GM13977 (cell line): ENCODE results near the gene COL4A2.
"Not testable (repeated sequence)": the region's sequence is repeated elsewhere in the genome, so short reads cannot be mapped to it uniquely, and the experiment has no call there.

Source experiments
- DNase-seq: peaks from one replicate; pipeline ENCODE4 v3.0.0; 2012; ENCODE audit warnings: low spot score
- in situ Hi-C: fragments of 300-500 bp; cut with MboI; formaldehyde crosslinking; loops from one replicate; pipeline ENCODE4 v1.12.0; 2022; ENCODE audit warnings: low sequenced_read_pairs, low pct_unique_long_range_greater_than_20kb, mixed read lengths, inconsistent platforms; ENCODE audit not compliant: unreplicated experiment
- TF ChIP-seq, protein P1 (sequence below): IDR thresholded peaks from 2 replicates; pipeline ENCODE4 v1.5.1; 2012; ENCODE audit warnings: mild to moderate bottlenecking, control low read depth; ENCODE audit not compliant: insufficient read depth; ENCODE audit errors: extremely low read depth, missing control alignments

COL4A2 gene

DNA sequence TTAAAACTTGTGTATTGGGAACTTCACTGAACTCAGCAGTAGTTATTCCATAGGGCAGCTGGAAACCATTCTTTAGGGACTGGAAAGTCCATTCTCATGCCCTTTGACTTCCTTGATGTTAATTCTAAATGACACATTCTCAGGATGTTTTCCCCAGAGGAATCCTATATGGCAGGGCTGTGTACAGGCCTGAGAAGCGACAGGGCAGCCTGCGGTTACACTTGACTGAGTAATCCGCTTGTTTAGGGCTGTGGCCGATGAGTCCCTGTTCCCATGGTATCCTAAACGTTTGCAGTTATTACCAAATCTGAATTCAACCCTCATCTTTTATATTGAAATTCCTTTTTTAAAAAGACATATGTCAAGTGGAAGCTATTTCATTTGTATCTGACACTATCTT lies 83.5 kb downstream of the COL4A2 start:
- in situ Hi-C loops: no loop called here
- TF ChIP-seq, protein P1, sequence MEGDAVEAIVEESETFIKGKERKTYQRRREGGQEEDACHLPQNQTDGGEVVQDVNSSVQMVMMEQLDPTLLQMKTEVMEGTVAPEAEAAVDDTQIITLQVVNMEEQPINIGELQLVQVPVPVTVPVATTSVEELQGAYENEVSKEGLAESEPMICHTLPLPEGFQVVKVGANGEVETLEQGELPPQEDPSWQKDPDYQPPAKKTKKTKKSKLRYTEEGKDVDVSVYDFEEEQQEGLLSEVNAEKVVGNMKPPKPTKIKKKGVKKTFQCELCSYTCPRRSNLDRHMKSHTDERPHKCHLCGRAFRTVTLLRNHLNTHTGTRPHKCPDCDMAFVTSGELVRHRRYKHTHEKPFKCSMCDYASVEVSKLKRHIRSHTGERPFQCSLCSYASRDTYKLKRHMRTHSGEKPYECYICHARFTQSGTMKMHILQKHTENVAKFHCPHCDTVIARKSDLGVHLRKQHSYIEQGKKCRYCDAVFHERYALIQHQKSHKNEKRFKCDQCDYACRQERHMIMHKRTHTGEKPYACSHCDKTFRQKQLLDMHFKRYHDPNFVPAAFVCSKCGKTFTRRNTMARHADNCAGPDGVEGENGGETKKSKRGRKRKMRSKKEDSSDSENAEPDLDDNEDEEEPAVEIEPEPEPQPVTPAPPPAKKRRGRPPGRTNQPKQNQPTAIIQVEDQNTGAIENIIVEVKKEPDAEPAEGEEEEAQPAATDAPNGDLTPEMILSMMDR: no peak
- no peak for DNase-seq

DNA sequence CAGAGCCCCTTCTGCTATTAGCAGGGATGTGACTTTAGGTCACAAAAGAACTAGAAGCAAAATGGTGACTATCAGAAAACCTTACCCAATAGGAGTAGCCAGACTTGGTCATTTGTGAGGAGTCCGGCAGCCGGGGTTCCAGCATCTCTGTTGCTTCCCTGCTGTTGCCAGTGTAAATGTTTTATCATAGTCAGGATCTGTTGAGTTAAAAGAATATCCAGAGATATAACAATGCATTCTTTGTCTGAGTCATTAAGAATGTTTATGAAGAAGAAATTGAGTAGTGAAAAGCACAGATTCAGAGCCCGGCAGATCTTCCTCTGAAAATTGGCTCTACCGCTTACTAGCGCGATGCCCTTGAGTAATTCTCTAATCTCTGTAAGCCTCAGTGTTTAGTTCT lies 84.2 kb downstream of the COL4A2 start:
- TF ChIP-seq, protein P1: no peak
- in situ Hi-C loops: no loop called here
- no peak for DNase-seq

- in situ Hi-C loops: no loop called here
- TF ChIP-seq, protein P1: no peak
- no peak for DNase-seq
These were observed 85.6 kb downstream of the COL4A2 start for GRCh38 chr13:110392510-110393240.

DNA sequence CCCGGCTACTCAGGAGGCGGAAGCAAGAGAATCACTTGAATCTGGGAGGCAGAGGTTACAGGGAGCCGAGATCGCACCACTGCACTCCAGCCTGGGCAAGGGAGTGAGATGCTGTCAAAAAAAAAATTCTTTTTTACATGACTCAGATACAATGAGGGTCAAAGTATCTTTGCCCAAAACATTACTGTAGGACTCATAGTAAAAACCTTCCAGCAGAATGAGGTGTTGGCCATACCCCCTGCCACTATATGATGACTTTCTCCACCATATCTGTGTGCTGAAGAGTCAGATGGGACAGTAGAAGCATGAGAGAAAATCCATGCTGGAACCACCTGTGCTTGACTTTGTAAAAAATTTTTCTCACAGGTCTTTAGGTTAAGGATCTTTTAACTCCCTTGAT lies 86.7 kb downstream of the COL4A2 start:
- TF ChIP-seq, protein P1: no peak
- no peak for DNase-seq
- in situ Hi-C loops: no loop called here

- DNase-seq: no peak
- TF ChIP-seq, protein P1: no peak
- in situ Hi-C loops: no loop called here
These were observed 87.3 kb downstream of the COL4A2 start for GRCh38 chr13:110394371-110394841.

GRCh38 chr13:110395616-110396015 lies 88.5 kb downstream of the COL4A2 start:
- in situ Hi-C loops, DNase-seq: not testable (repeated sequence)

DNA sequence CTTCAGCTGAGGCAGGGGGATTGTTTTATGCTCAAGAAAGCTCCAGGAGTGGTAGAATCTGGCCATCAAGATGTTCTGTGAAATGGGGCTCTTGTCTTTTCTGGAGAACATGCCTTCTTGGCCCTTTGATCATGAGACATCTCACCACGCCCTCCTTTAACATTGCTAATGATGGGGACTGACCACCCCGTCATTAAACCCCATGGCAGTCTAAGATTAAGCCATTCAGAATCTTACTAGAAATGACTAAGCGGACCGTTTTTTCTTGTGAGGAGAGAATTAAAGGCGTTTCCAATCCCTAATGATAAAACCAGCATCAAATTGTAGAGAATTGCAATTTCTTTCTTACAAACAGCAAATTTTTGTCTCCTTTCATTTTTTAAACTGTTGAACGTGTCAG lies 89.4 kb downstream of the COL4A2 start:
- no peak for DNase-seq
- in situ Hi-C loops: no loop called here
- TF ChIP-seq, protein P1: no peak
